ENCODE results near the gene NXT1. TPM values are rescaled to one million over a fixed set of nuclear protein-coding genes. Genes with fewer than 3 reads are reported as not detected.

NXT1 gene
- polyA plus RNA-seq, 4 donors: 4.9 to 22.2 (median 13.7) TPM

- Histone ChIP-seq H3K4me1 (ENCODE audit: control insufficient read depth in 3 of 3, insufficient read depth in 2 of 3, low read depth in 1 of 3, low read length in 2 of 3) (no peaks in the 10 kb centered on the region), H3K27me3 (ENCODE audit: control insufficient read depth in 3 of 3, insufficient read depth in 3 of 3, low read length in 3 of 3) (no peaks in the 10 kb centered on the region), H3K4me3 (ENCODE audit: low read depth in 1 of 3, low read length in 3 of 3) (no peak overlapping the region), H3K36me3 (ENCODE audit: control insufficient read depth in 3 of 3, insufficient read depth in 2 of 3, low read depth in 1 of 3, low read length in 3 of 3) (peaks cover 5 to 32% (median 9%) of the 10 kb centered on the region in 3 donors), H3K27ac (ENCODE audit: low read depth in 1 of 3, low read length in 2 of 3) (no peak overlapping the region), H3K9me3 (ENCODE audit: control insufficient read depth in 2 of 2, insufficient read depth in 1 of 2, low read depth in 1 of 2, low read length in 1 of 2) (no peaks in the 10 kb centered on the region)
- WGBS, 3 donors: 88 to 97% (median 96%) methylated on average over 5 of the region's 5 CpGs
- DNase-seq (no peak), FAIRE-seq (no peak)
Observed at GRCh38 chr20:23374441-23374840, 23.9 kb downstream of the NXT1 start.

DNA sequence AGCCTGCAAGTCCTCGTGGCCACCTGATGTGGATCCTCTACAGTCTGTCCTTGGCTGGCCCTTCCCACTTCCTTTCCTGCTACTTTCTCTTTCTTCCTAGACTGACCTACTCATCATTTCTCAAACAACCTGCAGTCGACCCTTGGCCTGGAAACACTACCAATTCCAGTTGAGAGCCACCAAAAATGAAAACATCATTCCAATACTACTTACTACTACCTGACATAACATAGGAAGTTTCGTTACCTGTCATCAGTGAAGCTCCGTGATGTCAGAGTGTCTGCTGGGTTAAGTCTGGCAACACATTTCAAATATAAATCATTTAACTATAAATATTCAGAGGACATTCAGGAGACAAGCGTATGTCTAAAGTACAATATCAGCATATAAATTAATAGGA lies 25.2 kb downstream of the NXT1 start:
- Histone ChIP-seq H3K9me3 (ENCODE audit: control insufficient read depth in 2 of 2, insufficient read depth in 1 of 2, low read depth in 1 of 2, low read length in 1 of 2) (no peaks in the 10 kb centered on the region), H3K4me3 (ENCODE audit: low read depth in 1 of 3, low read length in 3 of 3) (no peak overlapping the region), H3K36me3 (ENCODE audit: control insufficient read depth in 3 of 3, insufficient read depth in 2 of 3, low read depth in 1 of 3, low read length in 3 of 3) (peaks cover 5 to 30% (median 5%) of the 10 kb centered on the region in 3 donors), H3K27ac (ENCODE audit: low read depth in 1 of 3, low read length in 2 of 3) (no peak overlapping the region), H3K27me3 (ENCODE audit: control insufficient read depth in 3 of 3, insufficient read depth in 3 of 3, low read length in 3 of 3) (no peaks in the 10 kb centered on the region), H3K4me1 (ENCODE audit: control insufficient read depth in 3 of 3, insufficient read depth in 2 of 3, low read depth in 1 of 3, low read length in 2 of 3) (no peaks in the 10 kb centered on the region)
- 85 to 88% (median 85%) methylated on average over 5 of the region's 5 CpGs for WGBS, 3 donors
- DNase-seq: no peak
- no peak for FAIRE-seq

DNA sequence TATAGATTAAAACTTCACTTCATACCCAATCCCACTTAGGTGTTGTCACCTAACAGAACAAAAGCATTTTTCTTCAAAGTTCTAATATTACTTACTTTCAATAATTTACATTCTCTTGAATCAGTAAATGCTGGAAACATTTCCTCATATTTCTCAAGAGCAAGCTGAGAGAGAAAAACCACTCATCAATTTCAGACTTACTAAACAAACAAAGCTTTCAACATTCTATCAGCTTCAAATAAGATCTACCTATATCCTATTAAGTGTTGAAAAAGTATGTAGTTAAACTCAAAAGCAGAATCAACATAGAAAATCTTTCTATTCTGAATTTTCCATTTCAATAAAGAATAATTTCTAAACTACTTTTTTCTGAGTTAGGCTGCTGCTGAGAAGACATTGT lies 29.2 kb downstream of the NXT1 start:
- Histone ChIP-seq H3K4me1 (ENCODE audit: control insufficient read depth in 3 of 3, insufficient read depth in 2 of 3, low read depth in 1 of 3, low read length in 2 of 3) (no peaks in the 10 kb centered on the region), H3K27ac (ENCODE audit: low read depth in 1 of 3, low read length in 2 of 3) (no peak overlapping the region), H3K9me3 (ENCODE audit: control insufficient read depth in 2 of 2, insufficient read depth in 1 of 2, low read depth in 1 of 2, low read length in 1 of 2) (peaks cover 0 to 7% of the 10 kb centered on the region in 2 donors), H3K36me3 (ENCODE audit: control insufficient read depth in 3 of 3, insufficient read depth in 2 of 3, low read depth in 1 of 3, low read length in 3 of 3) (peaks cover 2 to 29% (median 3%) of the 10 kb centered on the region in 3 donors), H3K4me3 (ENCODE audit: low read depth in 1 of 3, low read length in 3 of 3) (no peak overlapping the region), H3K27me3 (ENCODE audit: control insufficient read depth in 3 of 3, insufficient read depth in 3 of 3, low read length in 3 of 3) (no peaks in the 10 kb centered on the region)
- no peak for FAIRE-seq
- DNase-seq: no peak

- no peak for DNase-seq
- Histone ChIP-seq H3K4me3 (ENCODE audit: low read depth in 1 of 3, low read length in 3 of 3) (no peak overlapping the region), H3K4me1 (ENCODE audit: control insufficient read depth in 3 of 3, insufficient read depth in 2 of 3, low read depth in 1 of 3, low read length in 2 of 3) (no peaks in the 10 kb centered on the region), H3K27me3 (ENCODE audit: control insufficient read depth in 3 of 3, insufficient read depth in 3 of 3, low read length in 3 of 3) (no peaks in the 10 kb centered on the region), H3K27ac (ENCODE audit: low read depth in 1 of 3, low read length in 2 of 3) (peak overlapping the region in 1 of 3 donors; percentile 50), H3K36me3 (ENCODE audit: control insufficient read depth in 3 of 3, insufficient read depth in 2 of 3, low read depth in 1 of 3, low read length in 3 of 3) (peaks cover 2 to 29% (median 3%) of the 10 kb centered on the region in 3 donors), H3K9me3 (ENCODE audit: control insufficient read depth in 2 of 2, insufficient read depth in 1 of 2, low read depth in 1 of 2, low read length in 1 of 2) (peaks cover 0 to 9% of the 10 kb centered on the region in 2 donors)
- FAIRE-seq: no peak
Observed at GRCh38 chr20:23381876-23382275, 31.3 kb downstream of the NXT1 start.

- WGBS, 3 donors: 19 to 51% (median 38%) methylated on average over 6 of the region's 6 CpGs
Observed at GRCh38 chr20:23386304-23387117, 35.9 kb downstream of the NXT1 start.

DNA sequence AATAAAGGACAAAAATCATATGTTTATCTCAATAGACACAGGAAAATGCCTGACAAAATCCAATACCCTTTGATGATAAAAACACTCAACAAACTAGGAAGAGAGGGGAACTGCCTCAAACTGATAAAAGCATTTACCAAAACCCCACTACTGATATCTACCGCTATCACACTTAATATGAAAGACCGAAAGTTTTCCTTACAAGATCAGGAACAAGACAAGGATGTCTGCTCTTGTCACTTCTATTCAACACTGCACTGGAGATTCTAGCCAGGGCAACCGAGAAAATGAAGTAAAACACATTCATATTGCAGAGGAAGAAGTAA lies 36.5 kb downstream of the NXT1 start:
- Histone ChIP-seq H3K36me3 (ENCODE audit: control insufficient read depth in 3 of 3, insufficient read depth in 2 of 3, low read depth in 1 of 3, low read length in 3 of 3) (peaks cover 0 to 17% (median 3%) of the 10 kb centered on the region in 3 donors), H3K9me3 (ENCODE audit: control insufficient read depth in 2 of 2, insufficient read depth in 1 of 2, low read depth in 1 of 2, low read length in 1 of 2) (peaks cover 0 to 9% of the 10 kb centered on the region in 2 donors), H3K4me1 (ENCODE audit: control insufficient read depth in 3 of 3, insufficient read depth in 2 of 3, low read depth in 1 of 3, low read length in 2 of 3) (no peaks in the 10 kb centered on the region), H3K27me3 (ENCODE audit: control insufficient read depth in 3 of 3, insufficient read depth in 3 of 3, low read length in 3 of 3) (no peaks in the 10 kb centered on the region), H3K4me3 (ENCODE audit: low read depth in 1 of 3, low read length in 3 of 3) (no peak overlapping the region), H3K27ac (ENCODE audit: low read depth in 1 of 3, low read length in 2 of 3) (no peak overlapping the region)
- FAIRE-seq (no peak), DNase-seq (no peak)
- WGBS, 3 donors: 63 to 85% (median 82%) methylated on average over 3 of the region's 3 CpGs

More at GRCh38 chr20:23386304-23387117, 35.9 kb downstream of the NXT1 start:
- no peak overlapping the region for H3K4me3 ChIP-seq (ENCODE audit: low read depth in 1 of 3, low read length in 3 of 3)
- H3K4me1 ChIP-seq (ENCODE audit: control insufficient read depth in 3 of 3, insufficient read depth in 2 of 3, low read depth in 1 of 3, low read length in 2 of 3): no peaks in the 10 kb centered on the region
- H3K36me3 ChIP-seq (ENCODE audit: control insufficient read depth in 3 of 3, insufficient read depth in 2 of 3, low read depth in 1 of 3, low read length in 3 of 3): peaks cover 0 to 19% (median 3%) of the 10 kb centered on the region in 3 donors
- peak; percentile 63 to 76 for DNase-seq
- H3K27me3 ChIP-seq (ENCODE audit: control insufficient read depth in 3 of 3, insufficient read depth in 3 of 3, low read length in 3 of 3): no peaks in the 10 kb centered on the region
- H3K9me3 ChIP-seq (ENCODE audit: control insufficient read depth in 2 of 2, insufficient read depth in 1 of 2, low read depth in 1 of 2, low read length in 1 of 2): peaks cover 0 to 9% of the 10 kb centered on the region in 2 donors
- H3K27ac ChIP-seq (ENCODE audit: low read depth in 1 of 3, low read length in 2 of 3): peak overlapping the region; percentile 27 to 38 (median 37)
- no peak for FAIRE-seq

DNA sequence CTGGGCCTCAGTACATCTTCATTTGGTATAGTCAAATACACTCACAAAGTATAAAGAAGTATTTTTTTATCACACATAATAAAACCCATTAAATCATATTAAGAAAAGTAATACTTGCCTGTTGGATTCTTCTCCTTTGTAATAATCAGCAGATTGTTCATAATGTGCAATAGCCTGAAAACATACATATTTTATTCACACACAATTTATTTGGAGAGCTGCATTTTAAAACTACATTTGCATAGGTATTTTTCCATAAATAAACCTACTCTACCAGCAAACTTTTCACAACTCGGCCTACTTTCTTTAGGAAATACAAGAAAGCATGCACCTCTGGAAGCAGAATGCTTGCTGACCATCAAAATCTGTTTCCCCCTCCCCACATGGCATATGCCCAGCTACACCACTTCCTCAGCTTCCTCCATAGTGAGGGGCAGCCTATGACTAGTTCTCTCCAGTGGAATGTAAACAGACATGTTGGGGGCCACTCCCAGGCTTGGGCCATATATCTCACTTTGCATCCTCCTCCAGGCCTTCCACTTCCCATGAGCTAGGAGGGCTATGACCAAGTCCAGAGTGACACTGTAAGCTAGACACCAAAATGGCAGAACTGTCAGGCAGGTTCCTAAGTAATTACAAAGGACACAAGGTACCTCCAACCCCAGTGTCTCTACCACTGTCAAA lies 39.6 kb downstream of the NXT1 start:
- Histone ChIP-seq H3K27ac (ENCODE audit: low read depth in 1 of 3, low read length in 2 of 3) (no peak overlapping the region), H3K4me1 (ENCODE audit: control insufficient read depth in 3 of 3, insufficient read depth in 2 of 3, low read depth in 1 of 3, low read length in 2 of 3) (no peaks in the 10 kb centered on the region), H3K27me3 (ENCODE audit: control insufficient read depth in 3 of 3, insufficient read depth in 3 of 3, low read length in 3 of 3) (no peaks in the 10 kb centered on the region), H3K36me3 (ENCODE audit: control insufficient read depth in 3 of 3, insufficient read depth in 2 of 3, low read depth in 1 of 3, low read length in 3 of 3) (peaks cover 14 to 26% (median 15%) of the 10 kb centered on the region in 3 donors), H3K9me3 (ENCODE audit: control insufficient read depth in 2 of 2, insufficient read depth in 1 of 2, low read depth in 1 of 2, low read length in 1 of 2) (peaks cover 0 to 2% of the 10 kb centered on the region in 2 donors), H3K4me3 (ENCODE audit: low read depth in 1 of 3, low read length in 3 of 3) (no peak overlapping the region)
- no peak for DNase-seq
- 83 to 90% (median 90%) methylated on average over 1 of the region's 1 CpG for WGBS, 3 donors
- no peak for FAIRE-seq

DNA sequence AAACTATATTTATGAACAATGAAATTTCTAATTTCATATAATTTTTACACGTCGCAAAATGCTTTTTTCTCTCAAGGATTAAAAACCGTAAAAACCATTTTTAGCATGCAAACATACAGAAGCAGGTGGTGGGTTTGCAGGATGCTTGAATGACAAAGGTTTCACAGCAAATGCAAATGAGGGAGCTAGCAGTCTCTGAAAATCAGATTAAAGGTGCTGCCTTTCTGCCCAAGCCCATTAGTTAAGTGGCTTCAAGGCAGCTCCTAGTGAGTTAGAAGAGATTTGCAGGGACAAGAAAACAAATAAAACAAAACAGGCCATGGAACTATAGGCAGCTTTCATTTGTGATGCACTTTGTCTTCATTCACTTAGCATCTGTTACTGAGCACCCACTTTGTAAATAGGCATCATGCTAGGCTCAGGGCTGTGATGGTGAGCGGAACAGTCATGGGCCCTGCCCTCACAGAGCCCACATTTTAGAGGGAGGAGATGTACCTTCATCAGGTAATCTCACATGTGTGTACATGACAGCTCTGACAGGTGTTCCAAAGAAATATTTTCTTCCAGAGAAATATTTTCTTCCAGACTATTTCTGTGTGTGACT lies 41.2 kb downstream of the NXT1 start:
- no peak for DNase-seq
- H3K4me1 ChIP-seq (ENCODE audit: control insufficient read depth in 3 of 3, insufficient read depth in 2 of 3, low read depth in 1 of 3, low read length in 2 of 3): no peaks in the 10 kb centered on the region
- H3K9me3 ChIP-seq (ENCODE audit: control insufficient read depth in 2 of 2, insufficient read depth in 1 of 2, low read depth in 1 of 2, low read length in 1 of 2): no peaks in the 10 kb centered on the region
- 88 to 95% (median 92%) methylated on average over 4 of the region's 4 CpGs for WGBS, 3 donors
- H3K4me3 ChIP-seq (ENCODE audit: low read depth in 1 of 3, low read length in 3 of 3): no peak overlapping the region
- peaks cover 14 to 23% (median 15%) of the 10 kb centered on the region in 3 donors for H3K36me3 ChIP-seq (ENCODE audit: control insufficient read depth in 3 of 3, insufficient read depth in 2 of 3, low read depth in 1 of 3, low read length in 3 of 3)
- no peak for FAIRE-seq
- no peaks in the 10 kb centered on the region for H3K27me3 ChIP-seq (ENCODE audit: control insufficient read depth in 3 of 3, insufficient read depth in 3 of 3, low read length in 3 of 3)
- no peak overlapping the region for H3K27ac ChIP-seq (ENCODE audit: low read depth in 1 of 3, low read length in 2 of 3)
